HepG2 (cell line): ENCODE data around the gene C1orf35. TPM values are rescaled to one million over a fixed set of nuclear protein-coding genes. Genes with fewer than 3 reads are reported as not detected.

ENCODE experiments used
- ARNT ChIP-seq: fragments of 450-650 bp; IDR thresholded peaks from 2 replicates; pipeline ENCODE4 v1.6.1; 2017
- ATF4 ChIP-seq, 2 experiments: fragments of 450-650 bp in 1 of 2; sonication (generic) in 1 of 2; formaldehyde crosslinking; IDR thresholded peaks; 2 replicates each; pipeline versions ENCODE4 v1.5.0 to v1.8.0; 2020 to 2022; ENCODE audit warnings: mild to moderate bottlenecking in 1 of 2, missing genetic modification reagents in 1 of 2
- BRCA1 ChIP-seq: sonication (generic); formaldehyde crosslinking; IDR thresholded peaks from 2 replicates; pipeline ENCODE4 v1.4.0; 2020; ENCODE audit warnings: missing genetic modification reagents
- MIXL1 ChIP-seq: IDR thresholded peaks from 2 replicates; pipeline ENCODE4 v1.6.1; 2016
- NRL ChIP-seq: sonication (generic); formaldehyde crosslinking; IDR thresholded peaks from 2 replicates; pipeline ENCODE4 v1.5.0; 2020; ENCODE audit warnings: missing genetic modification reagents, mild to moderate bottlenecking, moderate library complexity, borderline replicate concordance
- RELA ChIP-seq: sonication (generic); formaldehyde crosslinking; IDR thresholded peaks from 2 replicates; pipeline ENCODE4 v1.4.0; 2020; ENCODE audit warnings: missing genetic modification reagents
- RFX3 ChIP-seq: IDR thresholded peaks from 2 replicates; pipeline ENCODE4 v1.6.1; 2016; ENCODE audit warnings: missing biosample characterization, missing genetic modification reagents
- RNF219 ChIP-seq: sonication (generic); formaldehyde crosslinking; IDR thresholded peaks from 2 replicates; pipeline ENCODE4 v1.5.0; 2020; ENCODE audit warnings: mild to moderate bottlenecking, missing genetic modification reagents
- SIX4 ChIP-seq: sonication (generic); formaldehyde crosslinking; IDR thresholded peaks from 2 replicates; pipeline ENCODE4 v1.4.0; 2020; ENCODE audit warnings: missing genetic modification reagents
- TRIM22 ChIP-seq: fragments of 450-650 bp; IDR thresholded peaks from 2 replicates; pipeline ENCODE4 v1.6.1; 2017
- ZBTB33 ChIP-seq: sonication (generic); formaldehyde crosslinking; IDR thresholded peaks from 2 replicates; pipeline ENCODE4 v1.4.0; 2020; ENCODE audit warnings: missing genetic modification reagents
- ZKSCAN1 ChIP-seq: fragments of 150-350 bp; IDR thresholded peaks from 2 replicates; pipeline ENCODE4 v1.6.1; 2014; ENCODE audit warnings: low read length
- ZNF18 ChIP-seq: sonication (generic); formaldehyde crosslinking; IDR thresholded peaks from 2 replicates; pipeline ENCODE4 v1.8.0; 2022; ENCODE audit warnings: mild to moderate bottlenecking, missing genetic modification reagents; ENCODE audit not compliant: insufficient replicate concordance
- ZNF263 ChIP-seq: sonication (generic); formaldehyde crosslinking; IDR thresholded peaks from 2 replicates; pipeline ENCODE4 v1.4.0; 2020; ENCODE audit warnings: missing genetic modification reagents
- ZNF503 ChIP-seq: sonication (generic); formaldehyde crosslinking; IDR thresholded peaks from 2 replicates; pipeline ENCODE4 v1.4.0; 2020; ENCODE audit warnings: missing genetic modification reagents
- ZNF570 ChIP-seq: sonication (generic); formaldehyde crosslinking; IDR thresholded peaks from 2 replicates; pipeline ENCODE4 v1.4.0; 2020; ENCODE audit warnings: mild to moderate bottlenecking, missing genetic modification reagents, borderline replicate concordance
- ZNF652 ChIP-seq: IDR thresholded peaks from 2 replicates; pipeline ENCODE4 v1.6.1; 2016; ENCODE audit warnings: low read depth, borderline replicate concordance
- ZNF713 ChIP-seq: sonication (generic); formaldehyde crosslinking; IDR thresholded peaks from 2 replicates; pipeline ENCODE4 v1.4.0; 2020; ENCODE audit warnings: mild to moderate bottlenecking, missing genetic modification reagents
- ZNF839 ChIP-seq: sonication (generic); formaldehyde crosslinking; IDR thresholded peaks from 2 replicates; pipeline ENCODE4 v1.4.0; 2020; ENCODE audit warnings: missing genetic modification reagents, mild to moderate bottlenecking, borderline replicate concordance
- polyA plus RNA-seq, 8 experiments: library from polyadenylated mRNA; depleted of rRNA in 3 of 8; stranded (reverse) in 7 of 8; unstranded in 1 of 8; fragments of >200 nt; fragmentation: Illumina TruSeq in 4 of 8; extraction: Trizol in 4 of 8; gene quantifications; 2 replicates each; pipeline versions ENCODE4 v1.2.1 to v1.2.3, GENCODE V29; 2011 to 2016; ENCODE audit warnings: low read depth in 4 of 8, missing spikeins in 1 of 8, mixed read lengths in 1 of 8; ENCODE audit not compliant: insufficient read depth in 1 of 8
- total RNA-seq, 5 experiments: library from RNA; depleted of rRNA; stranded (reverse); fragments of >200 nt; fragmentation: Illumina TruSeq; extraction: Trizol; gene quantifications; 2 replicates each; pipeline ENCODE4 v1.2.3, GENCODE V29; 2016; ENCODE audit warnings: low read depth in 1 of 5

Gene C1orf35
- total and polyA plus RNA-seq, 2 of the 13 experiments (the other 11 are each of a cell fraction or from before 2014, with no cell fraction given) = 8.1 to 19.3 TPM

GRCh38 chr1:228082214-228082917 lies 20.8 kb downstream of the C1orf35 start, which contains the start of gene ARF1 (continued):
- no peak for TF ChIP-seq RFX3 (CRISPR knock-in tag)
- TF ChIP-seq TRIM22 = no peak
- TF ChIP-seq ZNF713 (CRISPR knock-in tag) = no peak
- TF ChIP-seq ZNF503 (CRISPR knock-in tag) = no peak
- no peak for TF ChIP-seq SIX4 (CRISPR knock-in tag)
- TF ChIP-seq ARNT = no peak
- no peak for TF ChIP-seq ZNF263 (CRISPR knock-in tag)
- TF ChIP-seq NRL (CRISPR knock-in tag) = no peak; the same call in 1 of the 2 replicates
- TF ChIP-seq ZNF652 (CRISPR knock-in tag) = no peak
- no peak for TF ChIP-seq BRCA1 (CRISPR knock-in tag)
- no peak for TF ChIP-seq MIXL1 (CRISPR knock-in tag)
- no peak for TF ChIP-seq RELA (CRISPR knock-in tag)
- TF ChIP-seq ATF4 (CRISPR knock-in tag; IDR thresholded peaks at IDR 0.05) = 0 out of 4 replicates have a peak, but pooled peaks of 1 of the 2 experiments have one; percentile 11
- no peak for TF ChIP-seq ZNF839 (CRISPR knock-in tag)
- TF ChIP-seq ZNF18 = no peak
- TF ChIP-seq RNF219 = no peak
- TF ChIP-seq ZBTB33 (CRISPR knock-in tag) = no peak
- TF ChIP-seq ZNF570 = 0 out of 2 replicates have a peak, but pooled peaks have one; percentile 19
- TF ChIP-seq ZKSCAN1 = no peak
